ENCODE measurements around the gene KCNC1. TPM values are rescaled to one million over a fixed set of nuclear protein-coding genes. Genes with fewer than 3 reads are reported as not detected.

Gene KCNC1
- total RNA-seq, 1 donor from 2014 or later: 0.20 TPM

- Mint-ChIP-seq H3K4me1 (ENCODE audit: low read depth) (no peaks in the 10 kb centered on the region), H3K9me3 (ENCODE audit: low read depth) (no peaks in the 10 kb centered on the region), H3K4me3 (ENCODE audit: unreplicated experiment) (no peak overlapping the region), H3K27ac (ENCODE audit: unreplicated experiment) (no peak overlapping the region), H3K27me3 (ENCODE audit: low read depth) (peaks cover 13% of the 10 kb centered on the region), H3K36me3 (ENCODE audit: low read depth) (no peaks in the 10 kb centered on the region)
- peak; percentile 79 for DNase-seq (ENCODE audit: low spot score)
- no peak for TF ChIP-seq CTCF (IDR thresholded peaks at IDR 0.05)
Observed at GRCh38 chr11:17744151-17744940, 9.8 kb downstream of the KCNC1 start.

GRCh38 chr11:17745023-17745772 lies 10.6 kb downstream of the KCNC1 start:
- DNase-seq (ENCODE audit: low spot score): no peak
- Mint-ChIP-seq H3K27ac (ENCODE audit: unreplicated experiment) (no peak overlapping the region), H3K9me3 (ENCODE audit: low read depth) (no peaks in the 10 kb centered on the region), H3K4me3 (ENCODE audit: unreplicated experiment) (no peak overlapping the region), H3K4me1 (ENCODE audit: low read depth) (no peaks in the 10 kb centered on the region), H3K27me3 (ENCODE audit: low read depth) (peaks cover 13% of the 10 kb centered on the region), H3K36me3 (ENCODE audit: low read depth) (no peaks in the 10 kb centered on the region)
- no peak for TF ChIP-seq CTCF (IDR thresholded peaks at IDR 0.05)

- Mint-ChIP-seq H3K9me3 (ENCODE audit: low read depth) (no peaks in the 10 kb centered on the region), H3K4me3 (ENCODE audit: unreplicated experiment) (no peak overlapping the region), H3K4me1 (ENCODE audit: low read depth) (no peaks in the 10 kb centered on the region), H3K27ac (ENCODE audit: unreplicated experiment) (no peak overlapping the region), H3K27me3 (ENCODE audit: low read depth) (peaks cover 16% of the 10 kb centered on the region), H3K36me3 (ENCODE audit: low read depth) (no peaks in the 10 kb centered on the region)
- no peak for DNase-seq (ENCODE audit: low spot score)
- TF ChIP-seq CTCF (IDR thresholded peaks at IDR 0.05): no peak
Observed at GRCh38 chr11:17746096-17746495, 11.5 kb downstream of the KCNC1 start.

GRCh38 chr11:17747131-17747955 lies 12.8 kb downstream of the KCNC1 start:
- Mint-ChIP-seq H3K36me3 (ENCODE audit: low read depth) (no peaks in the 10 kb centered on the region), H3K9me3 (ENCODE audit: low read depth) (no peaks in the 10 kb centered on the region), H3K27me3 (ENCODE audit: low read depth) (peaks cover 18% of the 10 kb centered on the region), H3K27ac (ENCODE audit: unreplicated experiment) (no peak overlapping the region), H3K4me1 (ENCODE audit: low read depth) (no peaks in the 10 kb centered on the region), H3K4me3 (ENCODE audit: unreplicated experiment) (no peak overlapping the region)
- no peak for DNase-seq (ENCODE audit: low spot score)
- no peak for TF ChIP-seq CTCF (IDR thresholded peaks at IDR 0.05)

- H3K4me3 Mint-ChIP-seq (ENCODE audit: unreplicated experiment): no peak overlapping the region
- no peaks in the 10 kb centered on the region for H3K4me1 Mint-ChIP-seq (ENCODE audit: low read depth)
- TF ChIP-seq CTCF (IDR thresholded peaks at IDR 0.05): no peak
- peaks cover 18% of the 10 kb centered on the region for H3K27me3 Mint-ChIP-seq (ENCODE audit: low read depth)
- H3K27ac Mint-ChIP-seq (ENCODE audit: unreplicated experiment): no peak overlapping the region
- DNase-seq (ENCODE audit: low spot score): no peak
- H3K36me3 Mint-ChIP-seq (ENCODE audit: low read depth): no peaks in the 10 kb centered on the region
- H3K9me3 Mint-ChIP-seq (ENCODE audit: low read depth): no peaks in the 10 kb centered on the region
Observed at GRCh38 chr11:17748044-17748443, 13.5 kb downstream of the KCNC1 start.

Data from chondrocyte (in vitro differentiated cells).